ENCODE measurements around the gene RAB3IL1.

The RAB3IL1 gene

GRCh38 chr11:61952882-61953281, 35.5 kb upstream of the RAB3IL1 start:
- Histone ChIP-seq H2AFZ (ENCODE audit: low read depth, low read length) (no peak overlapping the region), H3K9ac (ENCODE audit: low read depth, low read length) (no peak overlapping the region), H4K20me1 (ENCODE audit: insufficient read depth, low read length) (no peaks in the 10 kb centered on the region), H3K9me3 (ENCODE audit: insufficient read depth, low read length, severe bottlenecking) (no peaks in the 10 kb centered on the region), H3K79me2 (ENCODE audit: insufficient read depth, low read length) (no peaks in the 10 kb centered on the region), H3K4me3 (ENCODE audit: low read depth in 1 of 2, low read length in 2 of 2) (no peak overlapping the region), H3K27me3 (ENCODE audit: insufficient read depth, low read length, poor library complexity) (no peaks in the 10 kb centered on the region), H3K27ac (ENCODE audit: low read length) (no peak overlapping the region), H3K4me1 (ENCODE audit: insufficient read depth, low read length) (peaks cover 8% of the 10 kb centered on the region; the same call in 1 of the 2 replicates), H3K4me2 (ENCODE audit: insufficient read depth, low read length) (no peak overlapping the region), H3K36me3 (ENCODE audit: insufficient read depth, low read length) (no peaks in the 10 kb centered on the region)
- no peak for ATAC-seq (ENCODE audit: insufficient read depth, low read depth)
- TF ChIP-seq EZH2 (IDR thresholded peaks at IDR 0.05; ENCODE audit: borderline replicate concordance, low read depth, low read length, severe bottlenecking) (no peak), CTCF (IDR thresholded peaks at IDR 0.05; ENCODE audit: borderline replicate concordance, extremely low read depth, low read length, poor library complexity, severe bottlenecking) (no peak)
- DNase-seq: no peak

DNA sequence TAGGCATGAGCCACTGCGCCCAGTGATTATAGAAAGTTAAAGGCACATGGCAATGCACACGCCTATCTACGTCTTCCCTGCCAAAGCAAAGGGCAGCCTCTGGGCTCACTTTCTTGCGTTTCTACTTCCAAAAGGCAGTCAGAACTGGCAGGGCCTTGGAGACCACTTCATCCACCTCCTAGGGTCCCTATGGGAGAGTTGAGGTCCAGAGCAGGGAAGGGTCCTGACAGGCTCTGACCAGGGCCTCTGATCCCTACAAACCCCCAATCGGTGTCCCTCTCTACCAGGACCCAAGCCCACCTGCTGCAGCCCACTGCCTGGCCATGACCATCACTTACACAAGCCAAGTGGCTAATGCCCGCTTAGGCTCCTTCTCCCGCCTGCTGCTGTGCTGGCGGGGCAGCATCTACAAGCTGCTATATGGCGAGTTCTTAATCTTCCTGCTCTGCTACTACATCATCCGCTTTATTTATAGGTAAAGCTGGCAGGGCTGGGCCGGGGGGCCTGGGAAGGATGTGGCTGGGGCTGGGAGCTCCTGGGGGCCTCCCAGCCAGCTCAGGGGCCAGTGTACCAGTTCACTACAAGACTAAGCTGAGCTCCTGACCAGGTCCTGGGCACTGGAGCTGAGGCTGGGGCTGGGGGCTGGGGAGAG, 34.2 kb upstream of the RAB3IL1 start:
- Histone ChIP-seq H3K27me3 (ENCODE audit: insufficient read depth, low read length, poor library complexity) (no peaks in the 10 kb centered on the region), H3K27ac (ENCODE audit: low read length) (no peak overlapping the region), H3K9ac (ENCODE audit: low read depth, low read length) (no peak overlapping the region), H3K36me3 (ENCODE audit: insufficient read depth, low read length) (no peaks in the 10 kb centered on the region), H3K9me3 (ENCODE audit: insufficient read depth, low read length, severe bottlenecking) (no peaks in the 10 kb centered on the region), H3K4me1 (ENCODE audit: insufficient read depth, low read length) (peaks cover 8% of the 10 kb centered on the region; the same call in 1 of the 2 replicates), H3K79me2 (ENCODE audit: insufficient read depth, low read length) (no peaks in the 10 kb centered on the region), H2AFZ (ENCODE audit: low read depth, low read length) (no peak overlapping the region), H3K4me3 (ENCODE audit: low read depth in 1 of 2, low read length in 2 of 2) (no peak overlapping the region), H4K20me1 (ENCODE audit: insufficient read depth, low read length) (no peaks in the 10 kb centered on the region), H3K4me2 (ENCODE audit: insufficient read depth, low read length) (no peak overlapping the region)
- DNase-seq (no peak), ATAC-seq (ENCODE audit: insufficient read depth, low read depth) (no peak)
- TF ChIP-seq CTCF (IDR thresholded peaks at IDR 0.05; ENCODE audit: borderline replicate concordance, extremely low read depth, low read length, poor library complexity, severe bottlenecking) (no peak), EZH2 (IDR thresholded peaks at IDR 0.05; ENCODE audit: borderline replicate concordance, low read depth, low read length, severe bottlenecking) (no peak)

GRCh38 chr11:61950035-61950547, 32.7 kb upstream of the RAB3IL1 start, which contains the start of gene BEST1:
BEST1 (plus strand) TSS chr11:61950351; CDS start chr11:61951807, 1,456 bp downstream.
- DNase-seq (no peak), ATAC-seq (ENCODE audit: insufficient read depth, low read depth) (no peak)
- Histone ChIP-seq H3K4me2 (ENCODE audit: insufficient read depth, low read length) (no peak within 1 kb of the TSS), H2AFZ (ENCODE audit: low read depth, low read length) (no peak within 1 kb of the TSS), H3K36me3 (ENCODE audit: insufficient read depth, low read length) (no peaks in the 10 kb centered on the region), H4K20me1 (ENCODE audit: insufficient read depth, low read length) (no peaks in the 10 kb centered on the region), H3K9ac (ENCODE audit: low read depth, low read length) (no peak within 1 kb of the TSS; the same call in 1 of the 2 replicates), H3K4me1 (ENCODE audit: insufficient read depth, low read length) (peaks cover 8% of the 10 kb centered on the region; the same call in 1 of the 2 replicates), H3K4me3 (ENCODE audit: low read depth in 1 of 2, low read length in 2 of 2) (no peak within 1 kb of the TSS), H3K27ac (ENCODE audit: low read length) (peak within 1 kb of the TSS; percentile 56; the same call in 1 of the 2 replicates), H3K27me3 (ENCODE audit: insufficient read depth, low read length, poor library complexity) (peaks cover 1% of the 10 kb centered on the region), H3K79me2 (ENCODE audit: insufficient read depth, low read length) (no peaks in the 10 kb centered on the region), H3K9me3 (ENCODE audit: insufficient read depth, low read length, severe bottlenecking) (no peaks in the 10 kb centered on the region)
- TF ChIP-seq CTCF (IDR thresholded peaks at IDR 0.05; ENCODE audit: borderline replicate concordance, extremely low read depth, low read length, poor library complexity, severe bottlenecking) (no peak), EZH2 (IDR thresholded peaks at IDR 0.05; ENCODE audit: borderline replicate concordance, low read depth, low read length, severe bottlenecking) (no peak)
